ENCODE results near the gene DPF3.

The DPF3 gene

GRCh38 chr14:72664651-72665050 is 229.2 kb downstream of the DPF3 start:
- TF ChIP-seq CTCF (IDR thresholded peaks at IDR 0.05; ENCODE audit: low read depth, low read length): no peak
- H3K4me3 ChIP-seq (ENCODE audit: low read depth, low read length): no peak overlapping the region
- DNase-seq (ENCODE audit: low read depth, low spot score): no peak
- in situ Hi-C loops (cut with HindIII; ENCODE audit: low sequenced_read_pairs): no loop called here

- DNase-seq (ENCODE audit: low read depth, low spot score): no peak
- H3K4me3 ChIP-seq (ENCODE audit: low read depth, low read length): no peak overlapping the region
- no peak for TF ChIP-seq CTCF (IDR thresholded peaks at IDR 0.05; ENCODE audit: low read depth, low read length)
- in situ Hi-C loops (cut with HindIII; ENCODE audit: low sequenced_read_pairs): no loop called here
Observed at GRCh38 chr14:72663956-72664650, 229.8 kb downstream of the DPF3 start.

- DNase-seq (ENCODE audit: low read depth, low spot score): no peak
- TF ChIP-seq CTCF (IDR thresholded peaks at IDR 0.05; ENCODE audit: low read depth, low read length): no peak
- in situ Hi-C loops (cut with HindIII; ENCODE audit: low sequenced_read_pairs): no loop called here
- H3K4me3 ChIP-seq (ENCODE audit: low read depth, low read length): no peak overlapping the region
Observed at GRCh38 chr14:72663076-72663487, 230.8 kb downstream of the DPF3 start.

GRCh38 chr14:72662214-72662613 is 231.7 kb downstream of the DPF3 start:
- DNase-seq (ENCODE audit: low read depth, low spot score): no peak
- H3K4me3 ChIP-seq (ENCODE audit: low read depth, low read length): no peak overlapping the region
- in situ Hi-C loops (cut with HindIII; ENCODE audit: low sequenced_read_pairs): no loop called here
- no peak for TF ChIP-seq CTCF (IDR thresholded peaks at IDR 0.05; ENCODE audit: low read depth, low read length)

GRCh38 chr14:72657214-72657921 is 236.5 kb downstream of the DPF3 start:
- no peak overlapping the region for H3K4me3 ChIP-seq (ENCODE audit: low read depth, low read length)
- no peak for TF ChIP-seq CTCF (IDR thresholded peaks at IDR 0.05; ENCODE audit: low read depth, low read length)
- DNase-seq (ENCODE audit: low read depth, low spot score): no peak
- in situ Hi-C loops (cut with HindIII; ENCODE audit: low sequenced_read_pairs): no loop called here

- in situ Hi-C loops (cut with HindIII; ENCODE audit: low sequenced_read_pairs): no loop called here
- no peak overlapping the region for H3K4me3 ChIP-seq (ENCODE audit: low read depth, low read length)
- no peak for TF ChIP-seq CTCF (IDR thresholded peaks at IDR 0.05; ENCODE audit: low read depth, low read length)
- no peak for DNase-seq (ENCODE audit: low read depth, low spot score)
Observed at GRCh38 chr14:72653026-72653425, 240.9 kb downstream of the DPF3 start.
